Fibroblast of pulmonary artery (primary cell): ENCODE data around the gene CNNM3.

Experiments used
- DNase-seq: peaks from one replicate; pipeline ENCODE4 v3.0.0-alpha.2; 2010; ENCODE audit warnings: low read depth
- H3K4me3 ChIP-seq: replicated peaks from 2 replicates; pipeline ENCODE4 v1.5.1; 2011; ENCODE audit warnings: low read depth, mild to moderate bottlenecking, control low read depth, low read length, moderate library complexity
- TF ChIP-seq, protein P1 (sequence below): IDR thresholded peaks from 2 replicates; pipeline ENCODE4 v1.5.1; 2011; ENCODE audit warnings: mild to moderate bottlenecking, control low read depth, low read length, inconsistent platforms; ENCODE audit errors: missing control alignments

CNNM3 gene

DNA sequence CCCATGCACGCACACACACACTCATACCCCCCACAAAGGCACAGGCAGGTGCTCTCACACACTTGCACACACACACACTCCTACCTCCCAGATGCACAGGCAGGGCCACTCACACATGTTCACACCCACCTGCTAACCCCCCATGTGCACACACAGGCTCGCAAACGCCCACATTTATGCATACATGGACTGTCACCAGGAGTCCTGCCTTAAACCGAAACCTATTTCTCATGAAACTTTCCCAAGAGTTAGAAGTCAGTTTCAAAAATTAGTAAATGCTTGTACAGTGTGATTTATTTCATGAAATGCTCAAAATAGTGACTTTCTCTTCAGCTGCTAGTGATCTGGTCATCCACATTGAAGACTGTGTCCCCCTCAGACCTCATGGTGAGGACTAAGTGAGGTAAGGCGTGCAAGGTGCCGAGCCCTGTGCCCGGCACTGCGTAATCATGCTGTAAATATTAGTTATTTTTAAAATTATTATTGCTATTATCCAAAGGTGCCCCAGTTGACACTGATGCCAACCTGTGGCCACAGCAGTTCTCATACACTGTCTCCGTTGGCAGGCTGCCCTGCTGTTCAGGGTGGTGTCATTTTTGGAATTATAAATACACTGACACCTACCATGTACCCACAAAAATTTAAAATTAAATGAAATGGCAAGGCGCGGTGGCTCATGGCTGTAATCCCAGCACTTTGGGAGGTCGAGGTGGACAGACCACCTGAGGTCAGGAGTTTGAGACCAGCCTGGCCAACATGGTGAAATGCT, 43.0 kb upstream of the CNNM3 start:
- DNase-seq = no peak
- TF ChIP-seq, protein P1, sequence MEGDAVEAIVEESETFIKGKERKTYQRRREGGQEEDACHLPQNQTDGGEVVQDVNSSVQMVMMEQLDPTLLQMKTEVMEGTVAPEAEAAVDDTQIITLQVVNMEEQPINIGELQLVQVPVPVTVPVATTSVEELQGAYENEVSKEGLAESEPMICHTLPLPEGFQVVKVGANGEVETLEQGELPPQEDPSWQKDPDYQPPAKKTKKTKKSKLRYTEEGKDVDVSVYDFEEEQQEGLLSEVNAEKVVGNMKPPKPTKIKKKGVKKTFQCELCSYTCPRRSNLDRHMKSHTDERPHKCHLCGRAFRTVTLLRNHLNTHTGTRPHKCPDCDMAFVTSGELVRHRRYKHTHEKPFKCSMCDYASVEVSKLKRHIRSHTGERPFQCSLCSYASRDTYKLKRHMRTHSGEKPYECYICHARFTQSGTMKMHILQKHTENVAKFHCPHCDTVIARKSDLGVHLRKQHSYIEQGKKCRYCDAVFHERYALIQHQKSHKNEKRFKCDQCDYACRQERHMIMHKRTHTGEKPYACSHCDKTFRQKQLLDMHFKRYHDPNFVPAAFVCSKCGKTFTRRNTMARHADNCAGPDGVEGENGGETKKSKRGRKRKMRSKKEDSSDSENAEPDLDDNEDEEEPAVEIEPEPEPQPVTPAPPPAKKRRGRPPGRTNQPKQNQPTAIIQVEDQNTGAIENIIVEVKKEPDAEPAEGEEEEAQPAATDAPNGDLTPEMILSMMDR = no peak
- H3K4me3 ChIP-seq = no peak overlapping the region

DNA sequence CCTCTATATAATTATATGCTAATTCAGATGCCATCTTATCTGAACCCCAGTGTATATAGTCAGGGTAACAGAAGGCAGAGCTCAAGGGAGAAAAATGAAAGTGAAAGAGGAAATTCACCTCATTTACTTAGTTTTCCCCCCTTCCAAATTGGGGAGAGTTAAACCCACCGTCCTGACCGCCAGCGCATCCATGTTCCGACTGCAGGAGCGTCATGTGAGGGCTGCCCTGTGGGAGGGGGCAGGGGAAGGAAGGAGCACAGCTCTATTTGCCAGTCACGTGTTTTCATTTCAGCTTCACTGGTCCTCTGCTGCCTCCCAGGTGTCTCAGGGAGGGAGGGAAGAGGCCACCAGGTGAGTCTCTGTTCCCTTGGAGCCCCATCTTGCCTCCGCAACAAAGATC, 42.1 kb upstream of the CNNM3 start:
- no peak overlapping the region for H3K4me3 ChIP-seq
- DNase-seq = no peak
- TF ChIP-seq, protein P1 = no peak

DNA sequence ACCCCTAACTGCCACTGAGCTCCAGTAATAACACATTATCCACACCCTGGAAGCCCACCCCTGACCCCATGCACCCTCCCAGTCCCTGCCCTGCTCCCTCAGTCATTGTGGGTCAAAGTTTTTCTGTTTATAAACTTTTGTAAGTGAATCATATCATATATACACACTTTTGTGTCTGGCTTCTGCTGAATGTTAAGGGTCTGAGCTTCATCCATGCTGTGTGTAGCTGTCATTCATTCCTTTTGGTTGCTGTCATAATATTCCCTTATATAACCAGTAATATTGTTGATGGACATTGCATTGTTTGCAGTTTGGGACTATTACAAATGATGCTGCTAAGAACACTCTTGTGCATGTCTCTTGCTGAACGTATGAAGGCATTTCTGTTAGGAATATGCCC, 40.9 kb upstream of the CNNM3 start:
- DNase-seq = no peak
- no peak overlapping the region for H3K4me3 ChIP-seq
- TF ChIP-seq, protein P1 = no peak

DNA sequence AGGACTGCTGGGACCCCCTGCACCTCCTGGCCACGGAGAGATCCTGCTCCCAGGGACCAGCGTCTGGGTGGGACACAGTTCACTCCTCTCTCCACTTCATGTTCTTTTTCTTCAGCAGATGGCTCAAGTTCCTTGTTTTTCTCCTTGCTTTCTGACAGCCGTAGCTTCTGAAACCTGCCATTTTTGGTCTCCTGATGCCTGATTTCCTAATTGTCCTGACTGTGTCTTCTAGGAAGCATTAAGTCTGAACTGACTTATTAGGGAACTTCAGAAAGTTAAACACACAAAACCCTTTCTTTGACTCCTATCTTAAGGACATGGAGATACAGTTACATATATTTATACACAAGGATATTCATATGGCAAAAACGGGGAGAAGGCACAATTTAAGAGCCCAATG, 32.7 kb upstream of the CNNM3 start:
- no peak for DNase-seq

DNA sequence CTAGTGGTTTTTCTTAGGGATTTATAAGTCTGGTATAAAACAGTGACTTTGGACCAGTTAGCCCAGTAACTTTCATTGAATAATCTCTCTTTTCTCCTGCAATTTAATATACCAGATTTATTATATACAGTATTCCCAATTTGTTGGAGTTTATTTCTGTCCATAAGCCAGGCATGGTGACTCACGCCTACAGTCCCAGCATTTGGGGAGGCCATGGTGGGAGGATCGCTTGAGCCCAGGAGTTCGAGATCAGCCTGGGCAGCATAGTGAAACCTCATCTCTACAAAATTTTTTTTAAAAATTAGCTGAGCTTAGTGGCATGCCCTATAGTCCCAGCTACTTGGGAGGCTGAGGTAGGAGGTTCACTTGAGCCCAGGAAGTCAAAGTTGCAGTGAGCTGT, 28.7 kb upstream of the CNNM3 start:
- DNase-seq = no peak
- TF ChIP-seq, protein P1 = no peak
- no peak overlapping the region for H3K4me3 ChIP-seq

More for the DNA sequence above, 32.7 kb upstream of the CNNM3 start:
- no peak overlapping the region for H3K4me3 ChIP-seq
- TF ChIP-seq, protein P1 = no peak

DNA sequence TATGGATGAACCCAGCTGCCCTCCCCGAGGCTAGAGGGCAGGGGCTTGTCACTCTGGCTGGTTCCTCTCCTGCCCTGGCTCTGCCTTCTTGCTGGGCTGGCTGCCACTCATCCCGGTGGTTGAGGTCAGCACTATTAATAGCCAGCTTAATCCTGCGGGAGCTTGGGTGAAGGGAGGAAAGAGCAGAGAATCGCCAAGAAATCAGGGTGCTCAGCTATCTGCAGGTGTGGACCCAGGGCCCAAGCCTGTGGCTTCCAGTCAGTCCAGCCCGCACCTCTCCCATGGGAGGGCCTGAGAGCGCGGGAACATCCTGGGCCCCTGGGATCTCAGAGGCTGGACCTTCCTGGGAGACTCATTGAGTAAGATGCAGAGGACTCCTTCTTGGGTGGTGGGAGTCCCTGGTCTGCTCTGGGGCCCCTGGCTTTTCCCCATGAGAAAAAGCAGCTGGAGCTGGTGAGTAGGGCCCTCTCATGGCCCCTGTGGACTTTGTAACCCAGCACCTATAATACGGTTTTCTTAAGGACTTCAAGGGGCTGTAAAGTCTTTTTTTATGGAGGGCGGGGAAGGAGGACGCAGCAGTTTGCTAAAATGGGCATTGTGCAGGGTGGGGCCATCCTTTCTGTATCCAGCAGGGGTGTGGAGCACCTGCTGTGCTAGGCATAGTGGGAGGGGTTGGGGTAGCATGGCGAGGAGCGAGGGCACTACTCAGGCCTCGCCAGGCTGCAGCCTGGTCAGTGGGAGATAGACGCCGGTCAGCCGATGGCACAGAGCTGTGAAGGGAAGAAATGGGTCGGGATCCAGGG, 27.4 kb upstream of the CNNM3 start:
- peak; percentile 23 for DNase-seq
- TF ChIP-seq, protein P1 = no peak
- H3K4me3 ChIP-seq = no peak overlapping the region

DNA sequence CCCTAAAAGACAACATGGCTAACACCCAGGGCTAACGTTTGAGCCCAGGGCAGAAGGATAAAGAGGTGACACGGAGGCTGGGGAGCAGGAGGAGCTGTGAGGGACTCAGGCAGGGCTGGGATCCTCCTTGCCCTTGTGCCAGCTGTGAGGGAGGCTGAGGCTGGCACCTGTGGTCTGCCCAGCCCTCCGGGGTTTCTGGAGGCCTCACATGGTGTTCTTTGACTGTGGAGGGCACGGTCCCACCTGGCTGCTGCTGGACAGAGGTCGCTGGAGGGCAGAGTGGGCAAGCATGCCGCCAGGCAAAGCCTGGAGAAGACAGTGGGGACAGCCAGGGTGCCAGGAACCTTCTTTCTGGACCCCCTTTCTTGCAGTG, 26.8 kb upstream of the CNNM3 start:
- H3K4me3 ChIP-seq = no peak overlapping the region
- no peak for DNase-seq
- TF ChIP-seq, protein P1 = no peak
